Fibroblast of lung (primary cell): Measurements from ENCODE around the gene WNK3. TPM values are rescaled to one million over a fixed set of nuclear protein-coding genes. Genes with fewer than 3 reads are reported as not detected.

Experiments
- DNase-seq, 2 donors: peaks; one replicate each; pipeline versions ENCODE4 v3.0.0 to v3.0.0-alpha.2; 2010; ENCODE audit warnings: low read depth in 2 of 2
- H2AFZ ChIP-seq: 2 replicates; pipeline ENCODE4 v1.5.1; 2012; ENCODE audit warnings: low read length, control low read depth, inconsistent platforms
- H3K27ac ChIP-seq: 2 replicates; pipeline ENCODE4 v1.5.1; 2011; ENCODE audit warnings: low read length, control low read depth; ENCODE audit not compliant: insufficient read depth
- H3K27me3 ChIP-seq: 2 replicates; pipeline ENCODE4 v1.5.1; 2011; ENCODE audit warnings: mild to moderate bottlenecking, low read length; ENCODE audit not compliant: control insufficient read depth, insufficient read depth
- H3K36me3 ChIP-seq: 2 replicates; pipeline ENCODE4 v1.5.1; 2011; ENCODE audit warnings: low read length; ENCODE audit not compliant: control insufficient read depth, insufficient read depth
- H3K4me1 ChIP-seq: 2 replicates; pipeline ENCODE4 v1.5.1; 2011; ENCODE audit warnings: low read length; ENCODE audit not compliant: control insufficient read depth, insufficient read depth; ENCODE audit errors: extremely low read depth
- H3K4me2 ChIP-seq: 2 replicates; pipeline ENCODE4 v1.5.1; 2011; ENCODE audit warnings: low read length, control low read depth; ENCODE audit not compliant: insufficient read depth; ENCODE audit errors: extremely low read depth
- H3K4me3 ChIP-seq, 4 experiments: fragments of 200-600 bp in 1 of 4; sonication (generic) in 1 of 4; replicated peaks in 1 of 4; 2 replicates each; pipeline ENCODE4 v1.5.1; 2011 to 2016; ENCODE audit warnings: low read length in 4 of 4, low read depth in 3 of 4, mild to moderate bottlenecking in 3 of 4, control low read depth in 2 of 4, inconsistent platforms in 1 of 4, mixed read lengths in 1 of 4; ENCODE audit not compliant: insufficient read depth in 1 of 4; ENCODE audit errors: control extremely low read depth in 1 of 4
- H3K79me2 ChIP-seq: 2 replicates; pipeline ENCODE4 v1.5.1; 2012; ENCODE audit warnings: mild to moderate bottlenecking, low read length, inconsistent platforms; ENCODE audit not compliant: control insufficient read depth, insufficient read depth
- H3K9ac ChIP-seq: 2 replicates; pipeline ENCODE4 v1.5.1; 2011; ENCODE audit warnings: mild to moderate bottlenecking, low read length, control low read depth; ENCODE audit not compliant: insufficient read depth
- H3K9me3 ChIP-seq: 2 replicates; pipeline ENCODE4 v1.5.1; 2012; ENCODE audit warnings: low read depth, low read length; ENCODE audit not compliant: control insufficient read depth, insufficient read depth
- H4K20me1 ChIP-seq: 2 replicates; pipeline ENCODE4 v1.5.1; 2011; ENCODE audit warnings: low read length; ENCODE audit not compliant: control insufficient read depth, insufficient read depth; ENCODE audit errors: extremely low read depth
- EZH2 ChIP-seq: IDR thresholded peaks from 2 replicates; pipeline ENCODE4 v1.5.1; 2012; ENCODE audit warnings: low read length, control low read depth, mild to moderate bottlenecking; ENCODE audit errors: missing control alignments
- polyA plus RNA-seq, 2 donors: library from polyadenylated mRNA; depleted of rRNA in 1 of 2; stranded (reverse) in 1 of 2; unstranded in 1 of 2; fragments of >200 nt; gene quantifications; 2 replicates each; pipeline ENCODE4 v1.2.1, GENCODE V29; 2011 to 2012; ENCODE audit warnings: missing spikeins in 1 of 2
- total RNA-seq: library from RNA; depleted of rRNA; stranded (reverse); fragments of >200 nt; gene quantifications from 2 replicates; pipeline ENCODE4 v1.2.1, GENCODE V29; 2014
- TF ChIP-seq, protein P1 (sequence below), 2 donors: IDR thresholded peaks in 1 of 2; conservative IDR thresholded peaks in 1 of 2; 1 replicate in 1 of 2; 2 replicates in 1 of 2; pipeline ENCODE4 v1.5.1; 2011 to 2012; ENCODE audit warnings: low read length in 2 of 2, control low read depth in 1 of 2, inconsistent platforms in 1 of 2, low read depth in 1 of 2, mild to moderate bottlenecking in 1 of 2

The WNK3 gene
- total and polyA plus RNA-seq, 2 donors (not counting 1 experiment from before 2014, with no cell fraction given), result 0.17 to 0.24 TPM

DNA sequence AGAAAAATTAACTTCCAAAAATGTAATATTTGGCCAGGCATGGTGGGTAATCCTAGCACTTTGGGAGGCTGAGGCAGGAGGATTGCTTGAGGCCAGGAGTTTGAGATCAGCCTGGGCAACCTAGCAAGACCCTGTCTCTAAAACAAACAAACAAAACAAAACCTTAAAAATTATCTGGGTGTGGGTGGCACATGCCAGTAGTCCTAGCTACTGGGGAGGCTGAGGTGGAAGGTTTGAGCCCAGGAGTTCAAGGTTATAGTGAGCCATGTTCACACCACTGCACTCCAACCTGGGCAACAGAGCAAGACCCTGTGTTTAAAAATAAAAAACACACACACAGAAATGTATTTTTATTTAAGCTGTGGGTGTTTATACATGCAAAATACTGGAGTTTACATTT is 186.8 kb downstream of the WNK3 start:
- H3K27ac ChIP-seq, result no peak overlapping the region
- H3K9me3 ChIP-seq, result no peaks in the 10 kb centered on the region
- no peak overlapping the region for H3K4me2 ChIP-seq
- H4K20me1 ChIP-seq, result no peaks in the 10 kb centered on the region
- no peak for DNase-seq
- H3K79me2 ChIP-seq, result peaks cover 10% of the 10 kb centered on the region
- H3K4me1 ChIP-seq, result no peaks in the 10 kb centered on the region
- no peak overlapping the region for H3K9ac ChIP-seq
- no peaks in the 10 kb centered on the region for H3K36me3 ChIP-seq
- H3K4me3 ChIP-seq, result no peak overlapping the region
- H3K27me3 ChIP-seq, result no peaks in the 10 kb centered on the region
- no peak overlapping the region for H2AFZ ChIP-seq
- TF ChIP-seq, protein P1, sequence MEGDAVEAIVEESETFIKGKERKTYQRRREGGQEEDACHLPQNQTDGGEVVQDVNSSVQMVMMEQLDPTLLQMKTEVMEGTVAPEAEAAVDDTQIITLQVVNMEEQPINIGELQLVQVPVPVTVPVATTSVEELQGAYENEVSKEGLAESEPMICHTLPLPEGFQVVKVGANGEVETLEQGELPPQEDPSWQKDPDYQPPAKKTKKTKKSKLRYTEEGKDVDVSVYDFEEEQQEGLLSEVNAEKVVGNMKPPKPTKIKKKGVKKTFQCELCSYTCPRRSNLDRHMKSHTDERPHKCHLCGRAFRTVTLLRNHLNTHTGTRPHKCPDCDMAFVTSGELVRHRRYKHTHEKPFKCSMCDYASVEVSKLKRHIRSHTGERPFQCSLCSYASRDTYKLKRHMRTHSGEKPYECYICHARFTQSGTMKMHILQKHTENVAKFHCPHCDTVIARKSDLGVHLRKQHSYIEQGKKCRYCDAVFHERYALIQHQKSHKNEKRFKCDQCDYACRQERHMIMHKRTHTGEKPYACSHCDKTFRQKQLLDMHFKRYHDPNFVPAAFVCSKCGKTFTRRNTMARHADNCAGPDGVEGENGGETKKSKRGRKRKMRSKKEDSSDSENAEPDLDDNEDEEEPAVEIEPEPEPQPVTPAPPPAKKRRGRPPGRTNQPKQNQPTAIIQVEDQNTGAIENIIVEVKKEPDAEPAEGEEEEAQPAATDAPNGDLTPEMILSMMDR (conservative IDR thresholded peaks at IDR 0.05 in 1 of 2, IDR thresholded peaks at IDR 0.05 in 1 of 2; ENCODE audit: low read depth in 1 of 2, low read length in 2 of 2), result no peak
- TF ChIP-seq EZH2, result no peak

DNA sequence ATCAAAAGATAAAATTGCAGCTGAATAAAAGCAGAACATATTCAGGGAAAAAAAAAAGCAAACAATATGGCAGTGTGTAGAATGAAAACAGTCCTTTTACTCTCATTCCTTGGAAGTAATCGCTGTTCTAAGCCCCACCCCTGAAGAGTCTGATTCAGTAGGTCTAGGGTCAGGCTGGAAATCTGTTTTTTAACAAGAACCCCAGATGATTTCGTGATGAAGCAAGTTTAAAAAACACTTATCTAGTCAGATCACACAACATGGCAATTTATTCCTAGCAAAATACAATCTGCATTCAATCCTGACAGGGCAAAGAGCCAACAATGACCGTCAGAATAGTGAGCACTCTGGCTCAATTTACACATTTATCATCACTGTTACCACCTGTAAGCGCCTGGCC is 190.9 kb downstream of the WNK3 start:
- no peaks in the 10 kb centered on the region for H3K9me3 ChIP-seq
- no peaks in the 10 kb centered on the region for H3K79me2 ChIP-seq
- H3K27ac ChIP-seq, result no peak overlapping the region
- no peak overlapping the region for H2AFZ ChIP-seq
- H3K9ac ChIP-seq, result no peak overlapping the region
- TF ChIP-seq, protein P1 (conservative IDR thresholded peaks at IDR 0.05 in 1 of 2, IDR thresholded peaks at IDR 0.05 in 1 of 2; ENCODE audit: low read depth in 1 of 2, low read length in 2 of 2), result no peak
- TF ChIP-seq EZH2, result no peak
- DNase-seq, result peak in 1 of 2 donors; percentile 22
- H3K36me3 ChIP-seq, result no peaks in the 10 kb centered on the region
- no peaks in the 10 kb centered on the region for H4K20me1 ChIP-seq
- no peaks in the 10 kb centered on the region for H3K27me3 ChIP-seq
- H3K4me3 ChIP-seq, result no peak overlapping the region
- no peaks in the 10 kb centered on the region for H3K4me1 ChIP-seq
- H3K4me2 ChIP-seq, result no peak overlapping the region

DNA sequence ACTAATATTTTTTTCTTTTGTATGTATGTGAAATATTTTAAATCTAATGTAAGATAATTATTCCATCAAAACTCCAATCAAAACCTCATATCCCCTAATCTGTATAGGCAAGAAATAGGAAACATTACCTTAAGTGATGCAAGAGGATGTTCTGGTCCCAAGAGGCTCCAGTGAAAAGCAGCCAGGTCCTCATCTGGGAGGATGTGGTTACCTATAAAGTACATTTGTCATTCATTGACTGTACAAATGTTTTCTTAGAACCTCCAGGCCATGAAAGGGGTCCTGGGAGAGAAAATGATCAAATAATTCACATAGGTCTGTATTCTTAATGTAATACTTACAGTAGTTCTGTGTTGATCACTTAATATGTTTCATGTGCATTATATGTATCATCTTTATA is 200.3 kb downstream of the WNK3 start:
- Histone ChIP-seq H3K4me2 (no peak overlapping the region), H3K4me3 (no peak overlapping the region), H3K4me1 (no peaks in the 10 kb centered on the region), H3K27ac (no peak overlapping the region), H2AFZ (no peak overlapping the region), H3K27me3 (no peaks in the 10 kb centered on the region), H4K20me1 (no peaks in the 10 kb centered on the region), H3K9ac (no peak overlapping the region), H3K79me2 (no peaks in the 10 kb centered on the region), H3K9me3 (no peaks in the 10 kb centered on the region), H3K36me3 (no peaks in the 10 kb centered on the region)
- no peak for DNase-seq
- no peak for TF ChIP-seq EZH2
- TF ChIP-seq, protein P1 (conservative IDR thresholded peaks at IDR 0.05 in 1 of 2, IDR thresholded peaks at IDR 0.05 in 1 of 2; ENCODE audit: low read depth in 1 of 2, low read length in 2 of 2), result no peak

Other genes with a start within 250 kb of the WNK3 start
- gene FAM120C, start 174.8 kb downstream of the WNK3 start, total RNA-seq, result 4.6 and 6.9 TPM in 2 replicates
- gene FAM120C, start 174.8 kb downstream of the WNK3 start, polyA plus RNA-seq, result 4.7 and 4.8 TPM in 2 replicates
- 11.8 and 15.2 TPM in 2 replicates for gene TSR2, start 82.4 kb upstream of the WNK3 start, total RNA-seq
- 25.8 and 29.9 TPM in 2 replicates for gene TSR2, start 82.4 kb upstream of the WNK3 start, polyA plus RNA-seq
- gene FGD1, start 138.2 kb upstream of the WNK3 start, total RNA-seq, result 3.3 and 4.5 TPM in 2 replicates
- 4.3 and 7.5 TPM in 2 replicates for gene FGD1, start 138.2 kb upstream of the WNK3 start, polyA plus RNA-seq
- gene GNL3L, start 172.2 kb upstream of the WNK3 start, total RNA-seq, result 17.3 and 18.7 TPM in 2 replicates
- 29.3 and 29.6 TPM in 2 replicates for gene GNL3L, start 172.2 kb upstream of the WNK3 start, polyA plus RNA-seq